NOMO-1 (cell line): ENCODE results near the gene TRIM66.

Experiments
- DNase-seq, 2 experiments: peaks; one replicate each; lab custom pipeline; 2025; ENCODE audit not compliant: unreplicated experiment in 2 of 2; lab: John Stamatoyannopoulos, UW

TRIM66 gene

DNA sequence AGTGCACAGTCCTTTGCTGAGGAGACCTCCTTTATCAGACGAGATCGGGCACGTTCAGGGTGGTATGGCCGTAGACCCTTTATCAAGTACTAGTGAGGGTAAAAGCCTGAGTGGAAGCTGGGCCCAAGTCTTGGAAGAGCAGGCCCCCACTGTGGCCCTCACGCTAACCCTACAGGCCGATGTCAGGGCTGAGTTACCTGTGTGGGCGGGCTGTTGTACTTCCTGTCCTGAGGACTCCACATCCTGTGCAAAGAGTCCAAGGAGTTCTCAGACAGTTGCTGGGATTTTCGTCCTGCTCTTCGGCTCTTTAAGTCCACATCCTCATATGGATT, 35.0 kb upstream of the TRIM66 start:
- no peak for DNase-seq

DNA sequence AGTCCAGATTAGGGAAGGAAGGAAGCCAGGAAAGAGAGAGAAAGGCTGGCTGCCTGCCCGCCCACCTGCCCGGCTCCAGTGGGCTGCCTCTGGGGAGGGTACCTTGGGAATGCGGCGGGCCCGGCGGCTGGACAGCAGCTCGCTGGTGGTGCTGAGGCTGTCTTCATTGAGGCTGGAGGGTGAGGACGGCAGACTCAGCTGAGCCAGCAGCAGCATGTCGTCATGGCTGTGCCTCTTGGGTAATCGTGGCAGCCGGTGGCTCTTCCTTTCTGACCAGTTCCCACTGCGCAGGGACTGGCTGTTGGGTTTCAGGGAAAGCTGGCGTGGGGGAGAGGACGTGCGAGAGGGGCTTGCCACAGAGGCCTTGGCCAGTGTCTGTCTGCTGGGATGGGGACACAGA, 33.0 kb upstream of the TRIM66 start:
- no peak for DNase-seq

DNA sequence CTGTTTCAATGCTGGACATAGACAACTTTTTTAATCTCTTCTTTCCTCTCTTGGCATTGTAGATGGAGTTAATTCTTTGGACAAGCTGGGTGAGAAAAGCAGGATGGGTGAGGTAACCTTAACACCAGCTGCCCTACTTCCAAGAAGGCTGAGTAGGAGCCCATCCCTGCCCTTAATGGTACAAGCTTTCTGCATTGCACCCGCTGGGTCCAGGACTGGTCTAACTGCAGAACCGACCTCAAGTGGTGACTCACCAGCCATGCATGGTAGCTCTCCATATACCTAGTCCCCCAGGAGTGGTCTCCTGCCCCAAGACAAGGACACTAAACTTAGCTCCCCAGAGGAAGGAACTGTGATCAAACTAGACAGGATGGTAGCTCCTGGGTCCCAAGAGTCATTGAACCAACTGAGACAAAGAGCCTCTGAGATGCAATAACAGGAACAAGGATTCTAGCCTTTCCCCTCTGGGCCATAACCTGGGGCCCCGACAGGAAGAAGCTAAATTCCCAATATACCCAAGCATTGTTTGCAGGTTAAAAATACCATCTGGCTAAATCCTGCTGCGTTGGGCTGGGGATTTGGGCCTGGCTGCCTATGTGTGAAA, 32.3 kb upstream of the TRIM66 start:
- DNase-seq, result no peak

DNA sequence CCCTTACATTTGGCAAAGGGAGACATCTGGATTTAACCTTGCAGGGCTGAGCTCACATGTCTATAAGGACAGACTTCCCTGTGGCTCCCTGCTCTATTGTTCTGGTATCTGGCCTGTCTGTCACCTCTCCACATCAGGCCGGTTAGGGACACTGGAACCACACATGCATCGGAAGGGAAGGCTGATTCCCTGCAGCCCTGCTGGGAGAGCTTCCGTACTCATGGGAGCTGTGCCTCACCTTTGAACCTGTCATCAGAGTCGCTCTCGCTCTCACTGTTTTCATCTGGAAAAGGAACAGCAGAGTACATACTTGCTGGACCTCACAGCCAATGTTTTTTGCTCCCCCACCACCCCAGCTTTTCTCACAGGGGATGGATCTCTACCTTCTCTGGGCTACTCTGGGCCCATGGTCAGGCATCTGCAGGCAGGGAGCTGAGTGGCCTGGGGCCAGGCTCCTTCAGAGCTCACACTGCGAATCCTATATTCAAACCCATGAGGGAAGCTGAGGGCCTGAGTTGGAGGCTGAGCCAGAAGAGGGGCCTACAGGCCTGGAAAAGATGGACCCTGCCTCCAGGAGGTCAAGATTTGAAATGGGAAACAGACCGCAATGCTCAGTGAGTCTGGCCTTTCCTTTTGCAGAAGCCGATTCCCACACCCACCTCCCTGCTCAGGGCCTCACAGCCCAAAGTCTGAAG, 31.4 kb upstream of the TRIM66 start:
- no peak for DNase-seq

DNA sequence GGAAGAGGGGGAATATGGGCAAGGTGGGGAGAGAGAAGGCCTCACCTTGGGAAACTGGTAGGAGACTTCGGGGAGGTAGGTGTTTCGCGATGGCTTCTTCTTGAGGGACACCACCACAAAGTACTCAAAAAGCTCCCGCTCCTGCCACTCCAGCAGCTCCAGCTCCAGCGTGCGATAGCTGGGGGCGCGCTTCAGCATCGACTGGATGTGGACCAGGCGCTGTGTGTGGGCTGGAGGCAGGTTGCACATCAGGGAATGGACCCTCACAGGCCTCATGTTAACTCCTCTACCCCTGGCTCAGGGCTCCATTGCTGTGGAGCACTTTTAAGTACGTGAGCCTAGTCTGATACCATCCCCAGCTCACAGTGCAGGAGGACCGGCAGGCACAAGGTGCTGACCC, 30.0 kb upstream of the TRIM66 start:
- no peak for DNase-seq

DNA sequence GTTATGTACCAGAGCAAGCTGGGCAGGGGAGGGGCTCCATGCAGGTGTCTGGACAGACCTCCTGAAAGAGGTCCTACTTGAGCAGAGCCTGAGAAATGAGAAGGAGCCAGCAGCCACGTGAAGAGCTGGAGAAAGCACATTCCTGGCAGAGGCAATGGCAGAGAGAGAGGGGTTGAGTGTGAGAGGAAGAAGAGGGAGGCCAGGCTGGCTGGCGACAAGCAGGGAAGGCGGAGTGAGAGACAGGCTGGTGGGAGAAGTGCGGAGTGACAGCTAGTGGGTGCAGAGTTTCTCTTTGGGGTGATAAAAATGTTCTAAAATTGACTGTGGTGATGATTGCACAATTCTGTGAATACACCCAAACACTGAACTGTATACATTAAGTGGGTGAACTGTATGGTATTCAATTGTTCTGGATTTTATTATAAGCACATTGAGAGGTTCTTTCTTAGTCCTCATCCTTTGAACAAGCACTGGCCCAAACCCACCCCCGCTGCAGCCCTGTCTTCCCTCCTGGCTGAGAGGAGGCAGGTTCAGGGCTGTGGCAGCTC, 29.5 kb upstream of the TRIM66 start:
- no peak for DNase-seq

DNA sequence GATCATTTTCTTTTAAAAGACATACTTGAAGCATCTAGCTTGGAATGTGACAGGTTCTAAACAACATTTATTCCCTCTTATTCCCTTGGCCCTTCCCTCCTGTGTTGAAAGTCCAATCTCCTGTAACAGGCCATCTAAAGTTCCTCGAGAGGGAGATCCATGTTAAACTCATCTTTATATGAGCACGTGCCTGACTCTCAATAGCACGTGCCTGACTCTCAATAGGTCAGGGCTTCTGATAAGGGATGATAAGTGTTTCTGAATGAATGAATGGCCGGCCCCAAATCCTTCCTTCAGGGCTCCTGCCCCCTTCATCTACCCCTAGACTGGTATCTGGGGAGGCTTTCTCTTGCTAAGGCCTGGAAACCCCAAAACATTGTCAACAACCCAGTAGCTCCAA, 27.3 kb upstream of the TRIM66 start:
- DNase-seq, result no peak

DNA sequence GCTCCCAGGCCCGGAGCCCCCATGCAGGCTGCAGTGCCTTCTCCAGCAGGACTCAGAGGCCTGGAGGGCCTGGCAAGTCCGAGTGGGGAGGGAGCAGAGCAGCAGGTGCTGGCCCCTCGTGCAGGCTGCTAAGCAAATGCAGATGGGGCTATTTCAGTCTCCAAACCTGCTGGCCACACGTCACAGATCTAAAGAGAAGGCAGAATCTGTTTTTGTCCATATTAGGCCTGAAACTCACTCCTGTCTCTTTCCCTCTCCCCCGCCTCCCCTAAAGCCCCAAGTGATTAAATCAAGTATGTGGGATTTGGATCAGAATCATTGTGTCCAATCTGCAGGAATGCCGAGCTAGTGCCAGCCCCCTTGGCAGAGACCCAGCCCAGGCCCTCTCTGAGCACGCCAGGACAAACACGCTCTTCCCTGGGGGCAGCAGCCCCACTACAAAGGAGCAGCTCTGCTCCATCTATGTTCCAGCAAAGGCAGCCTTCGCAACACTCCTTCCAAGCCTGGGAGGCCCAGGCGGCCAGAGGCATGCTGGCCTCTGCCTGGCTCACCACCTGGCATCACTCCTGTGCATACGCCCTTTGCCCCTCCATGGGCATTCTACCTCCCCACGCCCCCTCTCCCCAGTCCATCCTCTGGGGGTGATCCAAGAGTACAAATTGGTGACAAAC, 26.7 kb upstream of the TRIM66 start:
- no peak for DNase-seq

DNA sequence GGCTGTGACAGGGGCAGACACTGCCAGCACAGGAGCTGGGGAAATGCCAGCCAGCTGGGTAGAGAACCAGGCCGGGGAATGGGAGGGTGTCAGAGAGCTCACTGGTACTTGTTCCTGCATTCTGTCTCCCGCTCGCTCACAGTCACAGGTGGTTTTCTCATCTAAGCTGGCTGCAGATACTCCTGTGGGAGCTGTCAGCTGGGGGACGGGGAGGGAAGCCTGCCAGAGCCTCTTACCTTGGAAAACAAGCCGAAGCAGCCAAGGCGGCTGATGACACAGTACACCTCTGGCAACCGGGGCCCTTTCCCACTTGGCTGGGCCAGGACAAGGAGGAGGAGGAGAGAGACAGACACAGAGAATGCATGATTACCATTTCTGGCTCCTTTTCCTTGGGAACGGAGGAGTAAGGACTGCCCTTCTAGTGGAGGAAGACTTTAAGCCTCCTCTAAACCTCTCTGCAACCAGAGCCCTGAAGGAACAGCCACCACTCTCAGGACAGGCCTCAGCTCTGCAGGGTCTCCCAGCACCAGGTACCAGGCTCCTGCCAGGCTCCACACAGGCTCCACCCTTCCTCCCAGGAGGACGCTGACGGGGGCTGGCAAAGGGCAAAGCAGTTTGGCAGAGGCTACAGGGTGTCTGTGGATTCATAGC, 25.2 kb upstream of the TRIM66 start:
- DNase-seq, result no peak

DNA sequence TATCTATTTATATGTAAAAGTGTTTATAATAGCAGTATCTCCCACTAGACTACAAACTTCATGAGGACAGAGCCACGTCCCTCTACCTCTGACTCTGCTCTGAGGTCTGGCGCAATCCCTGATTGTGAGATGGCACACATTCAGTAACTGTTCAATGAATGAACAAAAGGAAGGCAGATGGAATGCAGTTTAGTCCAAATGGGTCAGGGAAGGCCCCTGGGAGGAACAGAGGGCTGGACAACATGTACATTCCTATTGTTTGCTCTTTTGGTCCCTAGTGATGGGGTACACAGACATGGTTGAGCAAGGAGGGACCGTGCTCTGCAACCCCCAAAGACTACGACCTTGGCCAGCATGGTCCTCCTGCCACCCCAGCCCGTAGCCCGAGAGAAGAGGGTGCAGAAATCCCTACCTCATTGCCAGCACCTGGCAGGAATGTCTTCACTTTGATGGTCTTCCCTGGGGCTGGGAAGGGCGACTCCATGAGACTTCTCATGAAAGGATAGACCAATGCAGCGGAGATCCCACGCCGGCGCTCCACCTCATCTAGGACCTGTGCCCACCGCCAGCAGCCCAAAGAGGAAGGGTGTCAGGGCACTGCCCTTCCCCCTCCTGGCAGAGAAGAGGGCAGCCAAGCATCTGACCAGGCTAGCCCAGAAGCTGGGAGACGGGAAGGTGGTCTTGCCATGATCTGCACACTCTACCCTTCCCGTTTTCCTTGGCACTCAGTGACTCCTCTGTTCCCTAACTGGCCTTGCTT, 24.4 kb upstream of the TRIM66 start:
- DNase-seq, result no peak

DNA sequence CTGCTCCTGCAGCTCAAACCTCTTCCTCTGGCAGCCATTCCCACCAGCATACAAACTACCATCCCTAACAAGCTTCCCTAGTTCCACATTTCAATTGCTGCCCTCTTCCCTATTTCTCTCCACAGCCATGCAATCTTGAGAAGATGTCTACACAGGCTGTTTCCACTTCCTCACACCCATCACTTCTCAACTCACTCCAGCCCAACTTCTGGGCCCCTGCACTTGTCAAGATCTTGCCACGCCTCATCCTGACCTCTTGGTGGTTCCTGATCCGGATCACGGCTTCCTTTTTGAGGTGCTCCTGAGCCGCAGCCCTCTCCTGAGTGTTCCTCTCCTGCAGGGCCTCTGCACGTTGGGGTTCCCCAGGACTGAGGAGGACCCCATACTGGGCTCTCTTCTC, 22.7 kb upstream of the TRIM66 start:
- peak; percentile 20 to 44 for DNase-seq

DNA sequence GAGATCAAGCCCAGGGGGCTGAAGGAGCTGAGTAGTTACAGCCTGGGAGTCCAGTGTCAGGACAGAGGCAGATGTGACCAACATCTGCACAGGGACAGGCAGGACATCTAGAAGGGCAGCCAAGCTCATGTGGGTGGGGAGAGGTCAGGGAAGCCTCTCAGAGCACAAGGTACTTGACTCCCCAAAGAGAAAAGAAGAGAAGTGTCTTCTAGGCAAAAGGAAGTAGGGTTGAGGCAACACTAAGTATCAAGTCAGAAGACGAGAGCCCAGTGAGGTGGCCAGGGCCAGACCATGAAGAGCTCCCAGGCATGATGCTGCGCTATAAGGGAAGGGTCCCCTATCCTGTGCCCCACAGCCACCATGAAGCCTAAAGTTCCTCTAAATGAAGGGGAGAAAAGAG, 21.7 kb upstream of the TRIM66 start:
- DNase-seq, result no peak

DNA sequence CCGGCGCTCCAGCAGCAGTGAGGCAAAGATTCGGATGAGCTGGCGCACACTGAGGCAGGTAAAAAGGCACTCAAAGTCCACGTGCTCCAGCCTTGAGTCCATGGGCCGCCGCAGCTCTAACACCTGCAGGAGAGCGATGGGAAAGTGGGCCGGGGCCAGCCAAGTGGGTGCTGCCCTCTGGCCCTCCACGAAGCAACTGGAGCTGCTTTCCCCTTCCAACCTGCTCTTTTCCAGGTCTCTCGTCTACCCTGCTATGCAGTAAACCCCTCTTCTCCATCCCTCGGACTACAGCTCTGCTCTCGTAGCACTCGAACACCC, 20.1 kb upstream of the TRIM66 start:
- no peak for DNase-seq

DNA sequence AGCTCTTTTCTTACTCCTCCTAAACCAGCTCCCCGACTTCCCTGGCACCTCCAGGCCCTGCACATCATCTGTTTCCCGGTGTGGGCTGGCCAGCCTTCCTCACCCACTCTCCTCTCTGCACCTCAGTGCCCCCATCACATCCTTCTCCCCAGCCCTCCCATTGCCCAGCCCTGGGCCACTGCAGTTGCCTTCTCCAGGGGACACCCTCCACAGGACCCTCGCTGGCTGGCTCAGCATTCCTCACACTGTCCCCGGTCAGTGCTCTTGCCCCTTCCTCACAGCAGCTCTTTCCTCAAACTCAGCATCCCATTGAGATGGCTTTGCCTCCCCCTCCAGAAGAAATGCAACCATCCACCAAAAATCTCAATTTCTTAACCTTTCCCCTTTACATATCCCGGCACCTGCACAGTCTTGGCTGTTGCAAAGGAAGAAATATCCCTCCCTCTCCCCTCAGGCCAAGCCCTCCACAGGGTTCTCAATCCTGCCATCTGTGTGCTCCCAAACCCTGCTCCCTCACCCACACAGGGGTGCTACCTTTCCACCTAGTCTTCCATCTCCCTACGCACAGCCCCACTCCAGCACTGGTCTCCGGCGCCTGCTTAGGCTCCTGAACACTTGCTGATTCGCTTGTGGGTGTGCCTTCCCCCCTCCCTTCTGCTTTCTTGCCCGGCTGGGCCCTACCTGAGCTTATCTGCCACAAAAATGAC, 19.6 kb upstream of the TRIM66 start:
- no peak for DNase-seq

DNA sequence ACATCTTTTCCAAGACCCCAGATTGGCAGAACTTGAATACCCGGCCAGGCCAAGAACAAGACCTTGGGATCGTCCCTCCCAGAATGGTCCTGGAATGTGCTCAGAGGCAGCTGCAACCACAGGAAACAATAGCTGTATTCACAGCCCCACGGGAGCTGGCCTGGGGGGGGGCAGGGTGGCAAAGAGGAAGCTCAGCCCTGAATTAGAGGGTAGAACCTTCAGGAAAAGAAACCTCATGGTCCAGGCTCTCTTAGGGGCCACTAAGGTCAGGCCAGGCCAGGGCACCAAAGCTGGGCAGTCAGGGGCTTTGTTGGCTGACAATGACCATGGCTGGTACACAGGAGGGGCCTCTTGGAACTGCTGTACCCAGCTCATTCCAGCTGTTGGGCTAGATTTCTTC, 17.4 kb upstream of the TRIM66 start:
- DNase-seq, result peak in 1 of 2 experiments; percentile 30

DNA sequence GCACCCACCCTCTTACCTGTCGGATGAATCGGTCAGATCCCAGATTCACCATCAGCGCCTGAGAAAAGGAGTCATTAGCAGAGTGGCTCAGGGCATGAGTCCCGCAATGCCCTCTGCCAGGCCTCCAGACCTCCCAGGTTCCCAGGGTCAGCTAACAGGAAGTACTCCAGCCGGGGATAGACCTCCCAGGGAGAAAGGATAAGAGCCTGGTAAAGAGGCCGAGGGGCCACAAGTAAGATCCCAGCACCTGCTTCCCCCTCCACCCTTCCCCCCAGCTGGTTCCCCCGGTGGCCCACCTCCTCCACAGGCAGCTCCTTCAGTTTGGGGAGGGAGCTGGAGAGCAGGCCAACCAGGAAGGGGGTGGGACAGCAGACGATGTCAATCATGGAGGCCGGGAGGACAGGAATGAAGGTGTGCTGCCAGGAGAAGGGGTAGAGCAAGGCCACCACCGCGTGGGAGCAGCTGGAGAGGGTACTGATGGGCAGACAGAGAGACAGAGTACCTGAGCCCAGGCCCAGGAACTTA, 16.5 kb upstream of the TRIM66 start:
- no peak for DNase-seq

DNA sequence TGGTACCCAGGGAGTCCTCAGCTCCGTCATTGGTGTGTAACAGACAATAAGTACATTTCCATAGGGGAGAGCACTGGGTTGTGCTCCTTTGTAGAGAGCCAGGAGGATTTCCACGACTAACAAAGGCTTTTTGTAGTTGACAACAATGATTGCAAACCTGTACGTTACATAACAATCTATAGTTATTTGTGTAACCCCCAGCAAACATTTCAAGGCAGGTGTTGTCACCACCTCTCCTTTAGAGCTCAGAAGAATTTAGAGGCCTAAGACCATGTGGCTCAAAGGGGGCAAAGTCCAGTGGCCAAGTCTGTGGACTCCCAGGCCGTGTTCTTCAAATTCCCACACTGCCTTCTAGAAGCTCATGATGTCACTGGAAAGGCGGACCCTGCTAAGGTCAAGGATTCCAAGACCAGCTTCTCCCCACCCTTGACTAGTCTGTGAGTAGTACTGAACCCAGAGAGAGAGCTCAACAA, 15.9 kb upstream of the TRIM66 start:
- no peak for DNase-seq

DNA sequence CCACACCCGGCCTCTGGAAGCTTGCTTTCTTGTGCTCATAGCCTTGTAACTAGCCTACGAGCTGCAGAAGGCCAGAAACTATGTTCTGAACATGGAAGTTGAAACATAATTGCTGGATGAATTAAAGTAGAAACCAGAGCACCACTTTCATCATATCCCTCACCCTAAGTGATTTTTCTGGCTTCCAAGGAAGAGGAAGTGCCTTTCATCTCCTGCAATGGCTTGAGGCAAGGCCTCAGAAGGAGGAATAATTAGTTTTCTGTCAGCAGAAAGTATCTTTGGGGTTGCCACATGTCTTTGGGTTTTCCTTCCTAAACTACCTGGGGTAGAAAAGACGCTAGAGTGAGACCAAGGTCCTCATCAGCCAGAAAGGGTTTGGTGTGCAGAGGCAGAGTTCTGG, 14.6 kb upstream of the TRIM66 start:
- DNase-seq, result peak; percentile 79 to 80

DNA sequence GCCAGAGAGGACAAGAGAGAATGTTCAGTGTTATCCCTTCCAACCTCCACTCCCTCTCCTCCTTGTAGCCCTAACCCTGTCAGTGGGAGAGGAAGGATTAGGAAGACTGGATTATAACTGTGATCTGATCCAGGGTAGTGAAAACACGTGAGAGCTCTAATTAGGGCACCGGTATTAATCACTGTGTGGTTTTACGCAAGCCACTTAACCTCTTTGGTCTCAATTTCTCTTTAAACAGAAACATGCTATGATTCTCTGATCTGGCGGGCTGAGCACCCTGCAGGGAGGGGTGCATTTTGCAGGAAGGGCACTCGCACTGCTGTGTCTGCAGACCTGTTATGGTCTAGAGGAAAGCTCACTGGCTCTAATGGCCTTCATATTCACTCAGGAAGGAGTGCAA, 11.7 kb upstream of the TRIM66 start:
- peak in 1 of 2 experiments; percentile 14 for DNase-seq

DNA sequence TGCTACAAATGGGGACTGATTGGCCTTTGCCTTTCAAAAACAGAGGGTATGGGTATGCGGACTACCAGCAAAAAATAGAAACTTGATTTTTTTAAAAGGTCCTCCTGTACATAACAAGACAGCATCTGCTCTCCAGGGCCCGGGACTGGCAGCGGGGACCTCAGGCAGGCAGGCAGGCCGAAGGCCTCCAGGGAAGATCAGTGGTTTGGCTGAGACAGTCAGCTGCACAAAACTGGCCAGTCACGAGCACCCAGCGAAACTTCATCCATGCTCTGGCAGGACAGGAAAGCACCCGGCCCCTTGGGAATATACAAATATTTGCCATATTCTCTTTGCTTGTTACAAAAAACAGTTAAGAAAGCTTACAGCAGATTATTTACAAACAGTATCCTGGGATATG, 11.1 kb upstream of the TRIM66 start:
- DNase-seq, result no peak
